NCI-H187 treated with DMSO at 0.1 percent for 48 hours (cell line): ENCODE results near the gene PYGB.
"Not testable (repeated sequence)": the region's sequence is repeated elsewhere in the genome, so short reads cannot be mapped to it uniquely, and the experiment has no call there.

ENCODE experiments used
- DNase-seq: peaks from one replicate; lab custom pipeline; 2025; lab: John Stamatoyannopoulos, UW

PYGB gene

DNA sequence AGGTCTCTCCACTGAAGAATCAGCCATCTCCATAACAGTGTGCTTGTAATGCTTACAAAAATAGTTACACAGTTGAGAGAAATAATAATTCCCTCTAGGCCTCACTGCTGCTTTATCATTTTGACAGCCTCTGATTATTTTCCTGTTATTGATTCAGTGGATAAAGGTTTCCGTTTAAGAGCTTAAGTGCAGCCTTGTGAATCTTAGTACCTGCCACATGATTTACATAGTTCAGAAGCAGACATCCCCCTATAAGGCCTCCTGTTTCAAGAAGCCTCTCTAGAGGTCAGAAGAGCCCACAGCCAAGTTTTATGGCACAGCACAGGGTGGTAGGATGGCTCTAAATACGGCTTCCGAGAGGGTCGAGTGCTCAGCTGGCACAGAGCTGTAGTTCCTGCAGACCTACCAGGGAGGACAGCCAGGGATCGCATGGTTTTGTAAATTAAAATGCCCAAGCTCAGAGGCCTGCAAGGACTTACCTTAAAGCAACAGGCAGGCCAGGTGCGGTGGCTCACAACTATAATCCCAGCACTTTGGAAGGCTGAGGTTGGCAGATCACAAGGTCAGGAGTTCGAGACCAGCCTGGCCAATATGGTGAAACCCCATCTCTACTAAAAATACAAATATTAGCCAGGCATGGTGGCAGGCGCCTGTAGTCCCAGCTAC lies 17.6 kb upstream of the PYGB start:
- no peak for DNase-seq

DNA sequence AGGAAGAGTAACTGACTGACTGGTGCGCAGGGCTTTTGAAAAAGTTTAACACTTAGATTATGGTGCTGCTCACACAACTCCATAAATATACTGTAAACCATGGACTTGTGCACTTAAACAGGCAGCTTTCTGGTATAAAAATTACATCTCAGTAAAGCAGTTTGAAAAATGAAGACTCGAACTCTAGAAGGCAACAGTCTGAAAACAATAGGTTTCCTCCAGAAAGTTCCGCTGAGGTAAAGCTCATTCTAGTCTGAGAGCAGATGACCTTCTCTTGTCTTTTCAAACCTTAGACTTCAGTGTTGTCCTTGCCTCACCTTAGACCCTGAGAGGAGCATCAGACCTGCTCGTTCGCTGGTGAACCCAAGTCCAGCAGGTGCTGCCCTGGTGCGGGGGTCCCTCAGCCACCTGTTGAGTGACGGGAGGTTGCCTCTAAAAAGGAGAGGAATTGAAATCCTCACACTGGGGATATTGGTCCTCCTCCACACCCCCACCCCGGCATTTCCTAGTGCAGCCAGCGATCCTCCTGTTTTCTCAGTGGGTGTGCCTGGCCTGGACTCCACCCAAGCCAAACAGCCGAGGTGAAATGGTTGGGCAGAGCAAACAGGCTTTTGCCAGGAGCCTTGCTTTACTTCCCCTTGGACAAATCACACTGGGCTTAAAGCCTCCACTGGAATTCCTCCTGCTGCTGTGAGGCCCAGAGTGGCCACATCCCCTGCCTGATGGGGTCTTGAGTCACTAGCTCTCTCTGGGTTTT lies 14.7 kb upstream of the PYGB start:
- DNase-seq = no peak

DNA sequence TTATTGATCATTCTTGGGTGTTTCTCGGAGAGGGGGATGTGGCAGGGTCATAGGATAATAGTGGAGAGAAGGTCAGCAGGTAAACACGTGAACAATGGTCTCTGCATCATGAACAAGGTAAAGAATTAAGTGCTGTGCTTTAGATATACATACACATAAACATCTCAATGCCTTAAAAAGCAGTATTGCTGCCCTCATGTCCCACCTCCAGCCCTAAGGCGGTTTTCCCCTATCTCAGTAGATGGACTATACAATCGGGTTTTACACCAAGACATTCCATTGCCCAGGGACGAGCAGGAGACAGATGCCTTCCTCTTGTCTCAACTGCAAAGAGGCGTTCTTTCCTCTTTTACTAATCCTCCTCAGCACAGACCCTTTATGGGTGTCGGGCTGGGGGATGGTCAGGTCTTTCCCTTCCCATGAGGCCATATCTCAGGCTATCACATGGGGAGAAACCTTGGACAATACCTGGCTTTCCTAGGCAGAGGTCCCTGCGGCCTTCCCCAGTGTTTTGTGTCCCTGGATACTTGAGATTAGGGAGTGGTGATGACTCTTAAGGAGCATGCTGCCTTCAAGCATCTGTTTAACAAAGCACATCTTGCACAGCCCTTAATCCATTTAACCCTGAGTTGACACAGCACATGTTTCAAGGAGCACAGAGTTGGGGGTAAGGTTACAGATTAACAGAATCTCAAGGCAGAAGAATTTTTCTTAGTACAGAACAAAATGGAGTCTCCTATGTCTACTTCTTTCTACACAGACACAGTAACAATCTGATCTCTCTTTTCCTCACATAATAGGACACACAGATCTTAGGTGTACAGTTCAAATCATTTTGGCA lies 13.7 kb upstream of the PYGB start:
- DNase-seq = not testable (repeated sequence)

GRCh38 chr20:25236450-25237304 lies 11.2 kb upstream of the PYGB start:
- no peak for DNase-seq

- DNase-seq = no peak
Observed at GRCh38 chr20:25237610-25238318, 10.1 kb upstream of the PYGB start.

GRCh38 chr20:25238319-25239037 lies 9.4 kb upstream of the PYGB start:
- DNase-seq = no peak

DNA sequence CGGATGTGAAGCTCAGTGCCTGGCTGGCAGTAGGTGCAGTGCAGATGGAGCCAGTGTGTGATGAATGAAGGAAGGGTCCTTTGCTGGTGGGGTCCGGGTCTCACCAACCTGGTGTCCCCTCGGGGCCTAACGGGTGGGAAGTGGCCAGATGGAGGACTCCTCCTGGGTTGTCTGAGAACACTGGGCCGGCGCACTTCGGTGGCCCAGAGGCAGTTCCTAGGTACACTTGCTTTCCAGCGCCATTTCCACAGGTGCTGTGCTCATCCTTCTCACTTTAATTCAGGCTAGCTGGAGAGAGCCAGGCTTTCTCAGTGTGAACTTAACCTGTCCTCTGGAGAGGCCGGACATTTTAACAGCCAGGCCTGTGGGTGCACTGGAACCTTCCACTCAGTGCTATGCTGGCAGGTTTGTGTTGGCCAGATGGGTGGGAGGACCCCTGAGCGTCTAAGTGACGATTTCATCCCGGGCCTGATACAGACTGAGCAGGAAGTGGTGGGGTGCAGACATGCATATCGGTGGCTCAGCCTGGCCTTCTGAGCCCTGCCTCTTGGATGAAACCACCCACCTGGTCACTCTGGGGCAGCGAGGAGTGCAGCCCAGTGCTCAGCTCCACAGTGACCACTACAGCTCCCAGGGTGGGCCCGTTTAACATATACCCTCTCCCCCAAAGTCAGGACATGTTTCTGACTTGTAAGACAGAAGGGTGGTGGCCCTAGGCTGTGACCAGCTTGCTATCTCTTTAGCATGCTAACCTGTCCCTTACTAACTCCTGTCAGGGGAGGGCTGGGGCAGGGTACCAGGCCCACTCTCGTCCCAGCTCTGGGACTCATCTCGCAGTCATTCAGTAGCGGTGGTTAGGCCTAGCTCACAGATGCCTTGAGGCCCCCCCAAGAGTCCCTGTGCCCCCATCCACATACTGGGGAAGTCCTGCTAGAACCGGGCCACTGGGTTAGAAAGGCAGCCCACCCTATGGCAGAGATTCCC lies 8.2 kb upstream of the PYGB start:
- DNase-seq = no peak

DNA sequence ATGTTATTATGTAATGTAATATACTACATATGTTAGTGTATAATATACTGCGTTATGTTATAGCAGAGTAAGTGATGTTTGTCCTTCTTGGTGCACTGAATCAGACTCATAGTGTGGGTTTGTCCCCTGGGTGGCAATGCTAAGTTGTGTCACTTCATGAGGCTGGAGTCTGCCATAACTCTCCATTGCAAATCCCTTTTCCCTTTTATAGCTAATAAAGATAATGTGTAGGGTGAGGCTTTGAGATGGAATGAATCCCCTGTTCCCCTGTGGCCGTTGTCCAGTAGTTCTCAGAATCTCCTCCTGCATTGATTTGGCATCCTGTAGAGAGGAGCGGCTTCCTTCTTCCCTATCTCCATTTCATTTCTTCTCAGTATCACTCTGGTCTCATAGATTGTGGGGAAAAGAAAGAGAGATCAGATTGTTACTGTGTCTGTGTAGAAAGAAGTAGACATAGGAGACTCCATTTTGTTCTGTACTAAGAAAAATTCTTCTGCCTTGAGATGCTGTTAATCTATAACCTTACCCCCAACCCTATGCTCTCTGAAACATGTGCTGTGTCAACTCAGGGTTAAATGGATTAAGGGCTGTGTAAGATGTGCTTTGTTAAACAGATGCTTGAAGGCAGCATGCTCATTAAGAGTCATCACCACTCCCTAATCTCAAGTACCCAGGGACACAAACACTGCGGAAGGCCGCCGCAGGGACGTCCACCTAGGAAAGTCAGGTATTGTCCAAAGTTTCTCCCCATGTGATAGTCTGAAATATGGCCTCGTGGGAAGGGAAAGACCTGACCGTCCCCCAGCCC lies 6.8 kb upstream of the PYGB start:
- not testable (repeated sequence) for DNase-seq

DNA sequence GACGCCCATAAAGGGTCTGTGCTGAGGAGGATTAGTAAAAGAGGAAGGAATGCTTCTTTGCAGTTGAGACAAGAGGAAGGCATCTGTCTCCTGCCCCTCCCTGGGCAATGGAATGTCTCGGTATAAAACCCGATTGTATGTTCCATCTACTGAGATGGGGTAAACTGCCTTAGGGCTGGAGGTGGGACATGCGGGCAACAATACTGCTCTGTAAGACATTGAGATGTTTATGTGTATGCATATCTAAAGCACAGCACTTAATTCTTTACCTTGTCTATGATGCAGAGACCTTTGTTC lies 6.3 kb upstream of the PYGB start:
- DNase-seq = not testable (repeated sequence)

DNA sequence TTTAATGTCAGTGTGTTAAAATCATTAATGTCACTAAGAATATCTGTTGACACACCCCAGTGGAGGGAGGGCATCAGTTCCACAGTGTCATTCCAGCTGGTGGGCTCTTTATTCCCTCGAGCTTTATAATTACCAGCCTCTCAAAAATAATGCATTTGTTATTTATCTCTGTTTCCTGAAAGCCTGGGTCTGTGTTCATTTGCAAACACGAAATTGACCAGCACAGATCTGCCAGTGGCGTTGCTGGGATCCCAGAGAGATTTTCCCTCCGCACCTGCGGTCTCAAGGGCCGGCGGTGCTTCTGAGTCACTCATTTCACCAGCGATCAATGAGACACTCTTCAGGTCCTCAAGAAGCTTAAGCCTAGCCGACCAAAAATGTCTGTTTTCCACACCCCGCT lies 5.7 kb upstream of the PYGB start:
- DNase-seq = no peak

GRCh38 chr20:25243416-25243979 lies 4.4 kb upstream of the PYGB start:
- no peak for DNase-seq

DNA sequence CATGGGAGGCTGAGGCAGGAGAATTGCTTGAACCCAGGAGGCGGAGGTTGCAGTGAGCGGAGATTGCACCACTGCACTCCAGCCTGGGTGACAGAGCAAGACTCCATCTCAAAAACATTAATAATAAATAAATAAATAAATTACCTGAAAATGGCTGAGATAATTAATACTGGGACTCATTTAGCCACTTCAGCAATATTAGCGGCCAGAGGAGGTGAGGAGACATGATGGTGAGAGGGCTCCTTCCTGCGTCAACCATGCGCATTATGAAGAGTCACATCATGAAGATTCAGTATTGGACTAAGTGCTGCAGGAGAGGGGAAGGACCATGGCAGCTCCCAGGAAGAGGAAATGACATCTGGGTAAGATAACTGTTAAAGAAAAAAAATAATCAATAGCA lies 2.9 kb upstream of the PYGB start:
- DNase-seq = no peak

DNA sequence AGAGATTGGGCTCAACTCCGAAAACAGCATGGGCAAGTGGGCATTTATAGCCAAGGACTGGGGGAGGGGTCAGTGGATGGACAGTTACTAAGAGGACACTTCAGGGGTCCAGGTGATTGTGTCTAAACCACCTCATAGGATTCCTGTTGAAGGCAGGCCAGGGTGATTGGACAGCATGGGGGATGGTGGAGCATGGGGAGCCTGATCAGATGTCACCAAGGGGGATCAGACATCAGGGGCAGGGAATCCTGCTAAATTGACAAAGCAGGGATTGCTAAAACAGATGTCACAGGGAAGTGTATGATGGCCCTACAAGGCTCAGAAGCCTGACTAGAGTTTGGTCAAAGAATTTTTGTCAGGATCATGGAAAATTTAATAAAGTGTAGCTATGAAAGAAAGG lies 2.4 kb upstream of the PYGB start:
- DNase-seq = no peak

- no peak for DNase-seq
Observed at GRCh38 chr20:25246182-25246999, 1.5 kb upstream of the PYGB start.

GRCh38 chr20:25247000-25247517 lies 826 bp upstream of the PYGB start:
- DNase-seq = no peak

GRCh38 chr20:25247518-25247955 lies 348 bp upstream of the PYGB start:
- no peak for DNase-seq

- DNase-seq = no peak
Observed at GRCh38 chr20:25248786-25249172, 894 bp downstream of the PYGB start.
